Thoracic aorta (tissue), 2 donors: ENCODE measurements around the gene ARHGAP24. TPM values are rescaled to one million over a fixed set of nuclear protein-coding genes. Genes with fewer than 3 reads are reported as not detected.

Experiments used
- ATAC-seq: fragments of 150-250 bp; one replicate; pipeline ENCODE4 v1.8.0; 2017; ENCODE audit warnings: low read depth; ENCODE audit not compliant: insufficient number of reproducible peaks, low FRiP score
- DNase-seq: peaks from one replicate; pipeline ENCODE4 v3.0.0-alpha.2; 2020; ENCODE audit warnings: low spot score
- H3K27ac ChIP-seq, 2 donors: fragments of 200-600 bp; sonication (generic); 1 replicate in 1 of 2; 2 replicates in 1 of 2; pipeline ENCODE4 v1.5.1; 2016; ENCODE audit warnings: mild to moderate bottlenecking in 2 of 2, moderate library complexity in 2 of 2
- H3K27me3 ChIP-seq: fragments of 200-600 bp; sonication (generic); replicated peaks from 2 replicates; pipeline ENCODE4 v1.6.0; 2016; ENCODE audit warnings: mild to moderate bottlenecking; ENCODE audit not compliant: insufficient read depth
- H3K36me3 ChIP-seq: fragments of 200-600 bp; sonication (generic); one replicate; pipeline ENCODE4 v1.5.1; 2016
- H3K4me1 ChIP-seq, 2 donors: fragments of 200-600 bp; sonication (generic); 1 replicate in 1 of 2; 2 replicates in 1 of 2; pipeline versions ENCODE4 v1.5.1 to v1.6.0; 2016; ENCODE audit warnings: low read depth in 2 of 2, mild to moderate bottlenecking in 1 of 2; ENCODE audit not compliant: control insufficient read depth in 1 of 2
- H3K4me3 ChIP-seq: fragments of 200-600 bp; sonication (generic); 2 replicates; pipeline ENCODE4 v1.5.1; 2016; ENCODE audit warnings: mild to moderate bottlenecking
- H3K9me3 ChIP-seq: fragments of 200-600 bp; sonication (generic); 2 replicates; pipeline ENCODE4 v1.5.1; 2016
- CTCF ChIP-seq: fragments of 200-600 bp; sonication (generic); IDR thresholded peaks from one replicate; pipeline ENCODE4 v1.5.1; 2019; ENCODE audit warnings: antibody characterized with exemption
- total RNA-seq, 2 donors: library from RNA; depleted of rRNA; stranded (reverse); fragments of >200 nt; gene quantifications; one replicate each; pipeline versions ENCODE4 v1.1.0 to v1.2.3, GENCODE V29; 2016

The ARHGAP24 gene
- total RNA-seq, 2 donors from 2014 or later: 30.1 to 43.6 TPM

GRCh38 chr4:85482010-85482738 is 7.2 kb downstream of the ARHGAP24 start:
- no peak overlapping the region for H3K27ac ChIP-seq
- no peaks in the 10 kb centered on the region for H3K9me3 ChIP-seq
- H3K4me3 ChIP-seq: no peak overlapping the region
- DNase-seq (no peak), ATAC-seq (no peak)
- H3K4me1 ChIP-seq: no peaks in the 10 kb centered on the region
- no peak for TF ChIP-seq CTCF
- no peaks in the 10 kb centered on the region for H3K27me3 ChIP-seq
- no peaks in the 10 kb centered on the region for H3K36me3 ChIP-seq

GRCh38 chr4:85486425-85487086 is 11.6 kb downstream of the ARHGAP24 start:
- TF ChIP-seq CTCF: no peak
- no peak for DNase-seq
- H3K27me3 ChIP-seq: no peaks in the 10 kb centered on the region
- H3K4me1 ChIP-seq: no peaks in the 10 kb centered on the region
- H3K27ac ChIP-seq: no peak overlapping the region
- H3K36me3 ChIP-seq: no peaks in the 10 kb centered on the region
- ATAC-seq: no peak
- H3K4me3 ChIP-seq: no peak overlapping the region
- H3K9me3 ChIP-seq: no peaks in the 10 kb centered on the region

GRCh38 chr4:85488416-85488815 is 13.5 kb downstream of the ARHGAP24 start:
- ATAC-seq (no peak), DNase-seq (no peak)
- no peak overlapping the region for H3K27ac ChIP-seq
- H3K9me3 ChIP-seq: no peaks in the 10 kb centered on the region
- no peak overlapping the region for H3K4me3 ChIP-seq
- H3K36me3 ChIP-seq: no peaks in the 10 kb centered on the region
- no peaks in the 10 kb centered on the region for H3K4me1 ChIP-seq
- no peaks in the 10 kb centered on the region for H3K27me3 ChIP-seq
- no peak for TF ChIP-seq CTCF

GRCh38 chr4:85489273-85489981 is 14.5 kb downstream of the ARHGAP24 start:
- H3K36me3 ChIP-seq: no peaks in the 10 kb centered on the region
- DNase-seq (no peak), ATAC-seq (no peak)
- no peak overlapping the region for H3K4me3 ChIP-seq
- TF ChIP-seq CTCF: no peak
- no peak overlapping the region for H3K27ac ChIP-seq
- no peaks in the 10 kb centered on the region for H3K9me3 ChIP-seq
- no peaks in the 10 kb centered on the region for H3K27me3 ChIP-seq
- no peaks in the 10 kb centered on the region for H3K4me1 ChIP-seq

- Histone ChIP-seq H3K4me1 (peaks cover 0 to 10% of the 10 kb centered on the region in 2 donors), H3K4me3 (no peak overlapping the region), H3K9me3 (no peaks in the 10 kb centered on the region), H3K27me3 (no peaks in the 10 kb centered on the region), H3K27ac (no peak overlapping the region), H3K36me3 (no peaks in the 10 kb centered on the region)
- no peak for TF ChIP-seq CTCF
- DNase-seq (no peak), ATAC-seq (no peak)
Observed at GRCh38 chr4:85491527-85491926, 16.6 kb downstream of the ARHGAP24 start.
